Peyer's patch (tissue), 4 donors: Measurements from ENCODE around the gene ATP11B.
"Not testable (repeated sequence)": the region's sequence is repeated elsewhere in the genome, so short reads cannot be mapped to it uniquely, and the experiment has no call there.

ENCODE experiments used
- CTCF ChIP-seq, 6 experiments: fragments of 450-650 bp in 4 of 6; fragments of 200-600 bp in 2 of 6; sonication (generic) in 1 of 6; IDR thresholded peaks; one replicate each; pipeline ENCODE4 v1.5.1; 2017 to 2019; ENCODE audit warnings: antibody characterized with exemption in 6 of 6, mild to moderate bottlenecking in 3 of 6, moderate library complexity in 1 of 6
- POLR2A ChIP-seq, 2 donors: fragments of 450-650 bp; IDR thresholded peaks; one replicate each; pipeline ENCODE4 v1.5.1; 2017; ENCODE audit warnings: antibody characterized with exemption in 2 of 2, mild to moderate bottlenecking in 2 of 2, moderate library complexity in 2 of 2

DNA sequence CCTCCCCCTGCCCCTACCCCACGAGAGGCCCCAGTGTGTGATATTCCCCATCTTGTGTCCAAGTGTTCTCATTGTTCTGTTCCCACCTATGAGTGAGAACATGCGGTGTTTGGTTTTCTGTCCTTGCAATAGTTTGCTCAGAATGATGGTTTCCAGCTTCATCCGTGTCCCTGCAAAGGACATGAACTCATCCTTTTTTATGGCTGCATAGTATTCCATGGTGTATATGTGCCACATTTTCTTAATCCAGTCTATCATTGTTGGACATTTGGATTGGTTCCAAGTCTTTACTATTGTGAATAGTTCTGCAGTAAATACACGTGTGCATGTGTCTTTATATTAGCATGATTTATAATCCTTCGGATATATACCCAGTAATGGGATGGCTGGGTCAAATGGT lies 29.0 kb downstream of the ATP11B start:
- not testable (repeated sequence) for TF ChIP-seq POLR2A, CTCF (IDR thresholded peaks at IDR 0.05)
